Measurements from ENCODE around the gene TF.

TF gene

GRCh38 chr3:133838296-133838789, 92.2 kb downstream of the TF start:
- no peak for DNase-seq

GRCh38 chr3:133838916-133839800, 93.0 kb downstream of the TF start:
- DNase-seq, result no peak

- DNase-seq, result no peak
These were observed 94.0 kb downstream of the TF start for GRCh38 chr3:133840055-133840737.

- no peak for DNase-seq
These were observed 94.6 kb downstream of the TF start for GRCh38 chr3:133840767-133841166.

- DNase-seq, result no peak
These were observed 95.0 kb downstream of the TF start for GRCh38 chr3:133841196-133841595.

GRCh38 chr3:133842158-133842557, 96.0 kb downstream of the TF start:
- no peak for DNase-seq

GRCh38 chr3:133843634-133844033, 97.4 kb downstream of the TF start:
- DNase-seq, result no peak

- DNase-seq, result no peak
These were observed 98.9 kb downstream of the TF start for GRCh38 chr3:133845127-133845526.
